Natural killer cell treated with Interleukin-12 subunit alpha and Interleukin-12 subunit beta and Interleukin-15 and Interleukin-18, amount 100 ng/mL, for 72 hours (primary cell): ENCODE results near the gene SUPT20H. TPM values are rescaled to one million over a fixed set of nuclear protein-coding genes. Genes with fewer than 3 reads are reported as not detected.

Source experiments
- ATAC-seq, 2 donors: fragments of 150-1000 bp; cut with Tn5 transposase in 1 of 2; sonication (Bioruptor Pico), chemical (Tn5 transposase) in 1 of 2; 2 replicates each; pipeline ENCODE4 v1.10.0; 2021
- DNase-seq: peaks from one replicate; pipeline ENCODE4 v3.0.0; 2022; ENCODE audit warnings: low spot score
- H3K27ac Mint-ChIP-seq, 2 donors: 1 replicate in 1 of 2; 2 replicates in 1 of 2; pipeline ENCODE4 v1.8.0; 2022; ENCODE audit warnings: mixed read lengths in 2 of 2, mild to moderate bottlenecking in 1 of 2, moderate library complexity in 1 of 2
- H3K27me3 Mint-ChIP-seq, 2 donors: 1 replicate in 1 of 2; 2 replicates in 1 of 2; pipeline ENCODE4 v1.8.0; 2022; ENCODE audit warnings: mixed read lengths in 2 of 2
- H3K36me3 Mint-ChIP-seq: one replicate; pipeline ENCODE4 v1.8.0; 2022; ENCODE audit warnings: mixed read lengths
- H3K4me1 Mint-ChIP-seq, 2 donors: 1 replicate in 1 of 2; 2 replicates in 1 of 2; pipeline ENCODE4 v1.8.0; 2022; ENCODE audit warnings: low read depth in 2 of 2, mixed read lengths in 2 of 2, mild to moderate bottlenecking in 1 of 2
- H3K4me3 Mint-ChIP-seq: one replicate; pipeline ENCODE4 v1.8.0; 2022; ENCODE audit warnings: mixed read lengths
- H3K9me3 Mint-ChIP-seq: 2 replicates; pipeline ENCODE4 v1.8.0; 2022; ENCODE audit warnings: mixed read lengths
- total RNA-seq, 2 donors: library from RNA; stranded (reverse); gene quantifications; one replicate each; pipeline ENCODE4 v1.2.3, GENCODE V29; 2022

The SUPT20H gene
- total RNA-seq, 2 donors from 2014 or later = 66.6 to 83.9 TPM

DNA sequence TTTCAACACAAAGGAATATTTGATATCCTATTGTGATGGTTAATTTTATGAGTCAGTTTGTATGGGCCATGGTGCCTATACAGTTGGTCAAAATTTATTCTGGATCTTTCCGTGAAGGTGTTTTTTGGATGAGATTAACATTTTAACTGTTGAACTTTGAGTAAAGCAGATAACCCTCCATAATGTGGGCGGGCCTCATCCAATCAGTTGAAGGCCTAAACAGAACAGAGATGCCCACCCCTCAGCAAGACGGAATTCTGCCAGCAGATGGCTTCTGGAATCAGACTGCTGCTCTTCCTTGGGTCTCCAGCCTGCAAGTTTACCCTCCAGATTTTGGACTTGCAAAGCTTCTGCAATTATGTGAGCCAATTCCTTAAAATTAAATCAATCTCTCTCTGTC is 30.0 kb upstream of the SUPT20H start:
- H3K4me1 Mint-ChIP-seq = no peaks in the 10 kb centered on the region
- DNase-seq (no peak), ATAC-seq (no peak)
- no peaks in the 10 kb centered on the region for H3K9me3 Mint-ChIP-seq
- H3K27ac Mint-ChIP-seq = no peak overlapping the region
- peaks cover 15 to 33% of the 10 kb centered on the region in 2 donors for H3K27me3 Mint-ChIP-seq
- H3K36me3 Mint-ChIP-seq = no peaks in the 10 kb centered on the region
- H3K4me3 Mint-ChIP-seq = no peak overlapping the region

DNA sequence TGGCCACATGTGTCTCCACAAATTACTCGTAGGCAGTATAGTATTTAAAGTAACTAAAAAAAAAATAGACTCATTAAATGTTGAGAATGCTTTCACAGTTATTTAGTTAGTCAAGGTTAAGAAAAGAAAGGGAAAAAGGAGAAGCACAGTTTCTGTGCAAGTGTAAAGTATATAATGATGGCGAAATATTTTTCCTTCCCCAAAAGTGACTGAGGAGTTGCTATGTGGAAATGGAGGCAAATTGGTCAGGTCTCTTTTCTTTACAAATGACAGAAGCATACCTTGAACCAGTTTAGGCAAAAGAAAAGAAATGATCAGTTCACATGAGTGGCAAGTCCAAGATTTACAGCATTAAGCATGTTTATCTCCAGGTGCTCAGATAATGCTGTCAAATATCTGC is 28.0 kb upstream of the SUPT20H start:
- peaks cover 17 to 34% of the 10 kb centered on the region in 2 donors for H3K27me3 Mint-ChIP-seq
- no peak for ATAC-seq
- H3K36me3 Mint-ChIP-seq = no peaks in the 10 kb centered on the region

DNA sequence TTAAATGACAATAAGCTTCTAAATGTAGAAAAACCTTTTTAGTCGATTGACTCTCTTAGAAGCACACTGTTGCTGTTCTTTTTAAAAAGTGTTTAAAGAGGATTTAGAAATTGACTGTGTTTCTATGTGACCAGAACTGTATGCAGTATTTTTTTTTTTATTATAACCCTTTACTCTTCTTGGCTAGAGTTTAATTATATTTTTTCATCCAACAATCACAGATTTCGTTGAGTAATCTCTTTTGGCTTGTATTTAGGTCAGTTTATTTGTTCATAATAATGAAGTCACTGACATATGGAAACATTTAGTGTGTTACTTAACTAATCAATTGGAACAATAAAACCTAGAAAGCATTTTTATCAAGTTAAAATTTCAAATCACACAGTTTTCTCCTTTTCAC is 26.1 kb upstream of the SUPT20H start:
- H3K4me3 Mint-ChIP-seq = no peak overlapping the region
- H3K27me3 Mint-ChIP-seq = peaks cover 22 to 45% of the 10 kb centered on the region in 2 donors
- no peaks in the 10 kb centered on the region for H3K4me1 Mint-ChIP-seq
- no peaks in the 10 kb centered on the region for H3K9me3 Mint-ChIP-seq
- H3K27ac Mint-ChIP-seq = no peak overlapping the region
- H3K36me3 Mint-ChIP-seq = no peaks in the 10 kb centered on the region
- ATAC-seq = no peak
- DNase-seq = no peak

More for the DNA sequence above, 28.0 kb upstream of the SUPT20H start:
- Mint-ChIP-seq H3K4me3 (no peak overlapping the region), H3K9me3 (no peaks in the 10 kb centered on the region), H3K27ac (no peak overlapping the region), H3K4me1 (no peaks in the 10 kb centered on the region)
- DNase-seq = no peak

DNA sequence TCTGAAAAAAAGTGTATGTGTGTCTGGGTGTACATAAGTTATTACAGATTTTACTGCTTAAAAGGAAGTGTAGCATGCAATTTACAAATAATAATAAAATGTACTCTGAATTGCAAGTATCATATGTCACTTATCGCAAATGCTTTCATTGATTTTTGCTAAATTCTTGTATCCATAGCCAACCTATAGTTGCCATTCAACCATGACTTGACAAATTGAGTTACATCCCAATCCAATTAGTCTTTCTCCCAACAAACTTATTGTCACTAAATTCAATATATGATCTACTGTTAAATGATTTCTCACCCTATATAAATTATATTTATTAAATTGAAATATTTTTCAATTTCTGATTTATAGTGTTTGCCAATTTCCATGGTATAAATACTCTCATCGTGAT is 17.3 kb upstream of the SUPT20H start:
- H3K27ac Mint-ChIP-seq = no peak overlapping the region
- no peaks in the 10 kb centered on the region for H3K36me3 Mint-ChIP-seq
- no peak overlapping the region for H3K4me3 Mint-ChIP-seq
- H3K9me3 Mint-ChIP-seq = no peaks in the 10 kb centered on the region
- ATAC-seq (no peak), DNase-seq (no peak)
- H3K4me1 Mint-ChIP-seq = no peaks in the 10 kb centered on the region
- peaks cover 14 to 28% of the 10 kb centered on the region in 2 donors for H3K27me3 Mint-ChIP-seq

DNA sequence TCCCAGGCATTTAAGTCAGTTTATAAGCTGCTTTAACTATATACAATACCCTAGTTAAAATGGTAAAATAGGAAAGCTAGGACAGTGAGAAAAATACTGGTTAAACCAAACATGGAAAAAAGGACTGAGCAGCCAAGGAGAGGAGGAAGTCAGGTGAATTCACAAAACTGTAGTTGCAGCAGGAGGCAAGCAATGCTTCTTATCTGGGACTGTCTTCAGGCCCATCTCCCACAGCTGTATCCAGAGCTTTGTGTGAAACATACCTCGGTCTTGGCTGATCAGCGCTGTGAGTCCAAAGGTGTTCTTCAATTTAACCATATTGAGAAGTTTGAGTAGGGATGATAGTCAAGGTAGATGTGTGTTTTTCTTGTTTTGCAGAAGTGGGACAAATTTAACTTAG is 15.7 kb upstream of the SUPT20H start:
- H3K9me3 Mint-ChIP-seq = no peaks in the 10 kb centered on the region
- no peak overlapping the region for H3K27ac Mint-ChIP-seq
- H3K4me1 Mint-ChIP-seq = no peaks in the 10 kb centered on the region
- ATAC-seq = no peak
- H3K4me3 Mint-ChIP-seq = no peak overlapping the region
- H3K27me3 Mint-ChIP-seq = peaks cover 9 to 18% of the 10 kb centered on the region in 2 donors
- no peak for DNase-seq
- H3K36me3 Mint-ChIP-seq = no peaks in the 10 kb centered on the region

DNA sequence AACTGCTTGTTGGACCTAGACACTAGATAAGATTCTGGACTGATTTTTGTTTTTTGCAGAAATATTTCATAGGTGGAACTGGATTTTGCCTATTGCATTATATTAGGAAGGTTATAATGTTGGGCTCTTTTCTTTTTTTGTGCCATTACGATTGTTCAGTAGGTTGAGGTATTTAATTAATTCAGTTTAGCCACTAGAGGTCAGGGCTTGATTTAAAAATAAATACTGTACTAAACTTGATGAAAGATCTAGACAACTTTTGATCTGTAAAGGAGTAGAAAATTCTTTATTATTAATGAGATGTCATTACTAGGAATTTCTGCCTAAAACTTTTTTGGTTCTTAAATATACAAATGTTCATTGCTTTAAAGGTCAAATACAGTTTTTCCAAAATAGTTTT is 15.2 kb upstream of the SUPT20H start:
- no peak overlapping the region for H3K27ac Mint-ChIP-seq
- DNase-seq = no peak

DNA sequence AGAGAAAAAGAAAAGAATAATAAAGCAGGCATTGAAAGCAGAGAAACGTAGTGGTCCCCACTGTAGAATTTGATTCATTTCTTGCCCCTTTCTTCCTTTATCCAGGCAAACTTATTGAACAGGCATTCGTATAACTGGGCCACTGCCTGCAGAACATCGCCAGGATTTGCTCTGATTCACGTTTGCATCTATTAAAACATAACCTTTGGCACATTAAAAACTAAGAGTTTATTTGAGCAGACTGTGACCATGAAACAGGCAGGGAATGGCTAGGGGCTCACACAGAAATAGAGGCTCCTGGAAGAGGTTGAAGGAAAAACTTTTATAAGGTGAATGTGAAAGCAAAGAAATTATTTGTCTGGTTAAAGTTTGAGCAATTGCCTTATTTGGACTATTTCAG is 12.5 kb upstream of the SUPT20H start:
- Mint-ChIP-seq H3K9me3 (no peaks in the 10 kb centered on the region), H3K27me3 (peaks cover 6 to 12% of the 10 kb centered on the region in 2 donors), H3K4me1 (no peaks in the 10 kb centered on the region), H3K27ac (no peak overlapping the region), H3K4me3 (no peak overlapping the region), H3K36me3 (no peaks in the 10 kb centered on the region)
- DNase-seq = no peak
- ATAC-seq = no peak

More for the DNA sequence above, 15.2 kb upstream of the SUPT20H start:
- H3K4me1 Mint-ChIP-seq = no peaks in the 10 kb centered on the region
- H3K9me3 Mint-ChIP-seq = no peaks in the 10 kb centered on the region
- peaks cover 9 to 18% of the 10 kb centered on the region in 2 donors for H3K27me3 Mint-ChIP-seq
- no peak overlapping the region for H3K4me3 Mint-ChIP-seq
- H3K36me3 Mint-ChIP-seq = no peaks in the 10 kb centered on the region
- ATAC-seq = no peak

DNA sequence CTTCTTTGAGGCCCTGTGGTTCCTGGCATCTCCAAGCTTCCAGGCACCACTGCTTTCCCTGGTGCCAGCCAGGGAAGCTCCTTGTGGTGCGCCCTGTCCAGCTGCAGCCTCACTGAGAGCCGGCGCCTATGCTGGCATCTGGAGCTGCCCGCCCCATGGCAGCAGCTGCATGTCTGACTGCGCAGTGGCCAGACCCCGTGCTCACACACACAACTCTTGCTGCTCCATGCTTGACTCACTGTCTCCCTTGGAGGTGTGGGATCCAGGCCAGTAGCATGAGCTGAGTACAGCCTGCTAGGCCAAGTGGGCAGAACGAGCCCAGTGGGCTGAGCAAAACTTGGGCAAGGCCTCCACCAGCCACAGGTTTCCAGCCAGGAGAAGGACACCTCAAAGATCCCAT is 11.5 kb upstream of the SUPT20H start:
- no peak for DNase-seq
- no peak overlapping the region for H3K4me3 Mint-ChIP-seq

DNA sequence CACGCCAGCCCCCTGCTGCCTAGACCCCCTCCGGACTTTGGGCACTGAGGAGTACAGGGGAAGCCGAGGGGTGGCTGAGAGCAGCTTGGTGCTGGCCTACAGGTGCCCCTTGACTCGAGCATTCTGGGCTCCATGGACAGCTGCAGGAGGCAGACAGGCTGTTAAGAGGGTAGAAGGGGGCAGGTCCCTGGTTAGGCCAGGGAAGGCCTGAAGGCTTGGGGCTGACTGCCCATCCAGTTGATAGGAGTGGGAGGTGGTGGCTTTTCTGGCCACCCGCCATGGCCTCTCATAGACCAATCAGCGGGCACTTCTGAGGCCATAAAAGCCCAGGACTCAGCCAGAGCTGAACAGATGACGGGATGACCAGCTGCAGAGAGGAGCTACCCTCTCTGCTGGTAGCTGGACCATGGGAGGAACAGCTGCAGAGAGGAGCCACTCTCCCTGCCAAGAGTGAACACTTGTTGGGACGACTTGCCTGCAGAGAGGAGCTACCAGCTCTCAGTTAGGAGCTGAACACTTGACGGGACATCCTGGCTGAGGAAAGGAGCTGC is 10.7 kb upstream of the SUPT20H start:
- Mint-ChIP-seq H3K36me3 (no peaks in the 10 kb centered on the region), H3K9me3 (no peaks in the 10 kb centered on the region), H3K4me1 (no peaks in the 10 kb centered on the region), H3K4me3 (no peak overlapping the region), H3K27me3 (peaks cover 6 to 20% of the 10 kb centered on the region in 2 donors), H3K27ac (no peak overlapping the region)
- ATAC-seq = no peak
- no peak for DNase-seq

More for the DNA sequence above, 11.5 kb upstream of the SUPT20H start:
- Mint-ChIP-seq H3K4me1 (no peaks in the 10 kb centered on the region), H3K36me3 (no peaks in the 10 kb centered on the region), H3K27me3 (peaks cover 6 to 20% of the 10 kb centered on the region in 2 donors), H3K9me3 (no peaks in the 10 kb centered on the region), H3K27ac (no peak overlapping the region)
- ATAC-seq = peak in 1 of 2 donors; percentile 17

DNA sequence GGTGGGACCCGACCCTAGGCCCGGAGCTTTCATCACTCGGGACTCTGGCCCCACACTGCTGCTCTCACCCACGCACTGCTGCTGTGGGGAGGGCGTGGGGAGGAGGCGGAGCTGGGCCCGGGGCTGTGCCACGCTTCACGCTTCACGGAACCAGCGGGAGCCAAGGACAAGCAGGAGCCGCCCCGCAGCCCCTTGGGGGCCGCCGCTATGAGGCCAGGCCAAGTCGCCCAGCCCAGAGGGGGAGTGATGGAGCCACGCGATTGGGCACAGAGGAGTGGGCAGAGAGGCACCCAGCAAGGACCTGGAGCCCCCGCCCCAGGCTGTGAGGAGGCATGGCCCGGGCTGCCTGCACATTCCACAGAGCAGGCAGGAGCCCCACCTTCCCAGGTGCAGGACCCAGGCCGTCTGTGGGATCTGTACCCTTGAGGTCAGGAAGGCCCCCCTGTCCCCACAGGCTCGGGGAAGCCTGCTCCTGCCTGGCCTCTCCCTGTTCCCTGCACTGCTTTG is 10.2 kb upstream of the SUPT20H start:
- ATAC-seq (peak in 1 of 2 donors; percentile 13), DNase-seq (no peak)
- no peak overlapping the region for H3K4me3 Mint-ChIP-seq
- H3K9me3 Mint-ChIP-seq = no peaks in the 10 kb centered on the region
- H3K27me3 Mint-ChIP-seq = peaks cover 9 to 20% of the 10 kb centered on the region in 2 donors
- H3K27ac Mint-ChIP-seq = no peak overlapping the region
- no peaks in the 10 kb centered on the region for H3K36me3 Mint-ChIP-seq
- H3K4me1 Mint-ChIP-seq = no peaks in the 10 kb centered on the region

DNA sequence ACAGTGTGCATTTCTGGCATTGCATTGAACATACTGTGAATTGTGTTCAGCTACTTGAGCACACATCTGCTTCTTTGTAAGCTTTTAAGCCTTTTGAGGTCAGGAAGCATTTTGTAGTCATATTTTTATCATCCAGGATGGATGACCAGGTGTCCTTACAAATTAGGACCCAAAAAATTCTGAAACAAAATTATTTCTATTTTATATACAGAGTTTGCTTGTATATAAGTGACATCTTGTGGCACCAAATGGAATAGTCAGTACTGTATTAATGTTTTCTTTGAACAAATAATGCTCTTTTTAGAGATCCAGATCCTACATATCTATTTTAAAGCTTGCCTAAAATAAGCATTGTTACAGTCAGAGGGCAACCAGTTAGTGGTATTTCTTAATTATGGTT is 9.5 kb upstream of the SUPT20H start:
- ATAC-seq (no peak), DNase-seq (no peak)
- H3K4me3 Mint-ChIP-seq = no peak overlapping the region
- no peak overlapping the region for H3K27ac Mint-ChIP-seq
- H3K9me3 Mint-ChIP-seq = no peaks in the 10 kb centered on the region
- no peaks in the 10 kb centered on the region for H3K4me1 Mint-ChIP-seq
- no peaks in the 10 kb centered on the region for H3K36me3 Mint-ChIP-seq
- peaks cover 10 to 24% of the 10 kb centered on the region in 2 donors for H3K27me3 Mint-ChIP-seq

DNA sequence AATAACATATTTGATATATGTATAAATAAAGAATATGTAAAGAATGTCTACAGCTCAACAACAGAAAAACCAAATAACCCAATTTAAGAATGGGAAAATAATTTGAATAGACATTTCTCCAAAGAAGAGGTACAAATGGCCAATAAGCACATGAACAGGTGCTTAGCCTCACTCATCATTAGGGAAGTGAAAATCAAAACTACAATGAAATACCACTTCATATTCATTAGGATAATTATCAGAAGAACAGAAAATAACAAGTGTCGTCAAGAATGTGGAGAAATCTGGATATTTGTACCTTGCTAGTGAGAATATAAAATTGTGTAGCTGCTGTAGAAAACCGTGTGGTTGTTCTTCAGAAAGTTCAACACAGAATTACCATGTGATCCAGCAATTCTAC is 8.4 kb upstream of the SUPT20H start:
- DNase-seq (no peak), ATAC-seq (no peak)
- Mint-ChIP-seq H3K9me3 (no peaks in the 10 kb centered on the region), H3K4me1 (no peaks in the 10 kb centered on the region), H3K36me3 (no peaks in the 10 kb centered on the region), H3K4me3 (no peak overlapping the region), H3K27ac (no peak overlapping the region), H3K27me3 (peaks cover 5 to 19% of the 10 kb centered on the region in 2 donors)

DNA sequence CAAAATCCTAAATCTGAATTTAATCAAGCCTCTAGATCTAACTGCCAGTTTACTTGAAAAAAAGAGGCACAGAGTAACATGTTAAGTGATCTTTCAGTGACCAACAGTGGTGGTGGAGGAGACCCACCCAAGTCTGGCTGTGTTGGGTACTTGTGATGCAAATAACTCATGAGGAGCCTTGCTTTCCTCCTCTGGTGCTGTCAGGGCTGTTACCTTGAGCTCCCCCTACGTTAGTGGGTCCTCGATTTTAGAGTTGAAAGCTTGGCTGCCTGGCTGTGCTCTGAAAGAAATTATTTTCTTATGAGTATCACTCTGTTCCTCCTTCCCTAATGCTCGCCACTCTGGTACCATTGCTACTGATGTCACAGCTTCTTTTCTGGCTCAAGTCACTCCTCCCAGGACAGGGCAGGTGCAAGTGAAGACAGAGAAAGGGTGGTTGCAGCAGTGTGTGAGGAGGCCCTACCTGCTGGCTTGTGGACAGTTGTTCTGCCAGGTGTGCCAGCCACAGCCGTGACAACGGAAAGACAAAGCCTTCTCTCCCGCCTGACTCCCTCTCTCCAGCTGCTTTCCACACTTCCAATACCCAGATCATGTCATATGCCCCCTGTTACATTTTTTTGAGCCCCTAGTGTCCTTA is 6.5 kb upstream of the SUPT20H start:
- Mint-ChIP-seq H3K4me1 (no peaks in the 10 kb centered on the region), H3K27me3 (peaks cover 14 to 21% of the 10 kb centered on the region in 2 donors)

DNA sequence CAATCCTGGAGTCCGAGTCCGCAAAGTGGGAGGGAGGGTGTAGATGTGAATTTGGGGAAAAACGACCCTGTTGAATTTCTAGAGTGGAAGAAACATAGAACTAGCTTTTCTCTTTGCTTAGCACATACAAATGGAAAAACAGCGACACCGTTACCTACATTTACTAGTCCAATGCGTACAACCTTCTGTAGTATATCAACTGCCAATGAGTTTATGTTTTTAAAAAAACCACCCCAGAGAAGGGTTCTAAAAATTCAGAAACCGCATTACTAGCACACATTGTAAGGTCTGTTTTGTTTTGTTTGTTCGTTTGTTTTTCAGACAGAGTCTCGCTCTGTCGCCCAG is 332 bp upstream of the SUPT20H start:
- Mint-ChIP-seq H3K27me3 (peaks cover 12 to 14% of the 10 kb centered on the region in 2 donors), H3K27ac (peak overlapping the region; percentile 85 to 97), H3K4me1 (peaks cover 17 to 26% of the 10 kb centered on the region in 2 donors), H3K36me3 (no peaks in the 10 kb centered on the region), H3K9me3 (no peaks in the 10 kb centered on the region), H3K4me3 (peak overlapping the region; percentile 93)
- DNase-seq (no peak), ATAC-seq (no peak)

More for the DNA sequence above, 6.5 kb upstream of the SUPT20H start:
- DNase-seq (no peak), ATAC-seq (no peak)
- Mint-ChIP-seq H3K36me3 (no peaks in the 10 kb centered on the region), H3K4me3 (no peak overlapping the region), H3K27ac (no peak overlapping the region), H3K9me3 (no peaks in the 10 kb centered on the region)
